ENCODE measurements around the gene LPP.

Gene LPP

DNA sequence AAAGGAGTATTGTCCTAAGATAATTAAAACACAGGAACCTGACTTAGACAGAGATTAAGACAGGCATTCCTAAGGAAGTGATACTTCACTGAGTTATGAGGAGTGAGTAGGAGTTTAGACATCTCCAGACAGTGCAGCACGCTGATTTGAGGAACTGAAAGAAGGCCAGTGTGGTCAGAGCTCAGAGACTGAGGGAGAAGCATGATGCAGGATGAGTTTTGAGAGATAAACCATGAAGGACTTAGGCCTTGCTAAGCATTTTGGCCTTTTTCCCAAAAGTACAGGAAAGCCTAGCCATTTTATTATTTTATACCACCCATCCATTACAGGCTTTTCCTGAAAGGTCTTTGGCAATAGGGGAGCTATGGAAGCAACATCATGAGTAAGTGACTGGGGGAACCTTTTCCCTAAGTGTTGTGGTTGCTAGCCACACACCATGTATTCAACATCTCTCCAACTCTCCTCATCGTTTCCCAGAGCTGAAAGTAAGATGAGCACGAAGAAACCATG, 642.2 kb downstream of the LPP start:
- no peaks in the 10 kb centered on the region for H3K27me3 ChIP-seq (ENCODE audit: insufficient read depth, low read length, poor library complexity)
- H3K4me1 ChIP-seq (ENCODE audit: insufficient read depth, low read length): no peaks in the 10 kb centered on the region
- H3K79me2 ChIP-seq (ENCODE audit: insufficient read depth, low read length): no peaks in the 10 kb centered on the region
- TF ChIP-seq EZH2 (IDR thresholded peaks at IDR 0.05; ENCODE audit: borderline replicate concordance, low read depth, low read length, severe bottlenecking): no peak
- TF ChIP-seq, protein P1, sequence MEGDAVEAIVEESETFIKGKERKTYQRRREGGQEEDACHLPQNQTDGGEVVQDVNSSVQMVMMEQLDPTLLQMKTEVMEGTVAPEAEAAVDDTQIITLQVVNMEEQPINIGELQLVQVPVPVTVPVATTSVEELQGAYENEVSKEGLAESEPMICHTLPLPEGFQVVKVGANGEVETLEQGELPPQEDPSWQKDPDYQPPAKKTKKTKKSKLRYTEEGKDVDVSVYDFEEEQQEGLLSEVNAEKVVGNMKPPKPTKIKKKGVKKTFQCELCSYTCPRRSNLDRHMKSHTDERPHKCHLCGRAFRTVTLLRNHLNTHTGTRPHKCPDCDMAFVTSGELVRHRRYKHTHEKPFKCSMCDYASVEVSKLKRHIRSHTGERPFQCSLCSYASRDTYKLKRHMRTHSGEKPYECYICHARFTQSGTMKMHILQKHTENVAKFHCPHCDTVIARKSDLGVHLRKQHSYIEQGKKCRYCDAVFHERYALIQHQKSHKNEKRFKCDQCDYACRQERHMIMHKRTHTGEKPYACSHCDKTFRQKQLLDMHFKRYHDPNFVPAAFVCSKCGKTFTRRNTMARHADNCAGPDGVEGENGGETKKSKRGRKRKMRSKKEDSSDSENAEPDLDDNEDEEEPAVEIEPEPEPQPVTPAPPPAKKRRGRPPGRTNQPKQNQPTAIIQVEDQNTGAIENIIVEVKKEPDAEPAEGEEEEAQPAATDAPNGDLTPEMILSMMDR (IDR thresholded peaks at IDR 0.05; ENCODE audit: borderline replicate concordance, extremely low read depth, low read length, poor library complexity, severe bottlenecking): no peak
- H3K9me3 ChIP-seq (ENCODE audit: insufficient read depth, low read length, severe bottlenecking): no peaks in the 10 kb centered on the region
- no peaks in the 10 kb centered on the region for H4K20me1 ChIP-seq (ENCODE audit: insufficient read depth, low read length)
- no peak overlapping the region for H3K27ac ChIP-seq (ENCODE audit: low read length)
- DNase-seq: no peak
- no peak overlapping the region for H3K9ac ChIP-seq (ENCODE audit: low read depth, low read length)
- no peak overlapping the region for H2AFZ ChIP-seq (ENCODE audit: low read depth, low read length)
- no peak overlapping the region for H3K4me2 ChIP-seq (ENCODE audit: insufficient read depth, low read length)
- no peaks in the 10 kb centered on the region for H3K36me3 ChIP-seq (ENCODE audit: insufficient read depth, low read length)
- no peak for ATAC-seq (ENCODE audit: insufficient read depth, low read depth)
- H3K4me3 ChIP-seq (ENCODE audit: low read depth in 1 of 2, low read length in 2 of 2): no peak overlapping the region

DNA sequence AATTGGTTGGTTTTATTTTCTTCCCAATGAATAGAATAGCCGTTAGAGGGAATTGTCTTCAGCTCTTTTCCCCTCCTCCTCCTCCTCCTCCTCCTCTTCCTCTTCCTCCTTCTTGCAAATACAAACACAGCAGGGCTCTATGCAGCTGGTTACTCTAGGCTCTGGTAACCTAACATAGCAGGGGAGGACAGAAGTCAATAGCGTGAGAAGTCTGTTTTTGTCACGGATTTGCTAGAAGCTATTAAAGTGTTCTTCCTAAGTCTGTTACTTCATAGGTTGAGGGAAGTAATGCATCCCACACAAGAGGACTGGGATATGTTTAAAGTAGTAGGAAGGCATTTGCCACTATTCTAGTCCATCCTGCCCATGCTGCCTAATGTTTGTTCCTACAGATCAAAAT, 643.1 kb downstream of the LPP start:
- ATAC-seq (ENCODE audit: insufficient read depth, low read depth): no peak
- no peak overlapping the region for H3K27ac ChIP-seq (ENCODE audit: low read length)

DNA sequence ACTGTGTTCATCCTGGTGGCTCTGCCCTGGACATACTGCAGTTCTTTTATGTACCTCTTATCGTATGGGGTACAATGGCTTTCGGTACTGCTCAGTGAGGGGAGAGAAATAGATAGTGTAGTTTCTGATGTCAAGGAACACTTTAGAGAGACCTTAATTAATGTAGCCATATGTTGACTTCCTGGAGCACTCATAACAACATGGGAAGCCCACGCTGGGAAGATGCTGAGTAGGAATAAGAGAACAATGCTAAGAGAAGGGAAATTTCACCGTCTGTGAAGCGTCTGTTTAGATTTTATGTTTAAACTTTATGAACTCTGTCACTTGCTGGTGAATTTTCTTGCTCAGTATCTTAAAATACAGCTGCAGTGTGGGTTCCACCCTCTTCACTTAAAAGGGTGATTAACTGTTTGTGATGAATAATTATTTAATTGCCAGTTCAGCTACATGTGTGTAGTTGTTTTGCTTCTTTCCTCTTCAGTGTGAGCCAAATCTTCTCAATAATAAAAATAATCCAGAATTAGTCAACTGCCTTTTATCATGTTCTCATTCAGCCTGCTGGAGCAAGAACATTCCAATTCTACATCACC, 644.7 kb downstream of the LPP start:
- no peak overlapping the region for H3K4me2 ChIP-seq (ENCODE audit: insufficient read depth, low read length)
- no peaks in the 10 kb centered on the region for H3K79me2 ChIP-seq (ENCODE audit: insufficient read depth, low read length)
- DNase-seq: no peak
- H3K27ac ChIP-seq (ENCODE audit: low read length): no peak overlapping the region
- H3K27me3 ChIP-seq (ENCODE audit: insufficient read depth, low read length, poor library complexity): no peaks in the 10 kb centered on the region
- no peaks in the 10 kb centered on the region for H4K20me1 ChIP-seq (ENCODE audit: insufficient read depth, low read length)
- H2AFZ ChIP-seq (ENCODE audit: low read depth, low read length): no peak overlapping the region
- no peak overlapping the region for H3K9ac ChIP-seq (ENCODE audit: low read depth, low read length)
- ATAC-seq (ENCODE audit: insufficient read depth, low read depth): no peak
- H3K4me3 ChIP-seq (ENCODE audit: low read depth in 1 of 2, low read length in 2 of 2): no peak overlapping the region
- H3K36me3 ChIP-seq (ENCODE audit: insufficient read depth, low read length): no peaks in the 10 kb centered on the region
- TF ChIP-seq, protein P1 (IDR thresholded peaks at IDR 0.05; ENCODE audit: borderline replicate concordance, extremely low read depth, low read length, poor library complexity, severe bottlenecking): no peak
- no peak for TF ChIP-seq EZH2 (IDR thresholded peaks at IDR 0.05; ENCODE audit: borderline replicate concordance, low read depth, low read length, severe bottlenecking)
- H3K4me1 ChIP-seq (ENCODE audit: insufficient read depth, low read length): no peaks in the 10 kb centered on the region
- no peaks in the 10 kb centered on the region for H3K9me3 ChIP-seq (ENCODE audit: insufficient read depth, low read length, severe bottlenecking)

More for the DNA sequence above, 643.1 kb downstream of the LPP start:
- Histone ChIP-seq H3K79me2 (ENCODE audit: insufficient read depth, low read length) (no peaks in the 10 kb centered on the region), H3K27me3 (ENCODE audit: insufficient read depth, low read length, poor library complexity) (no peaks in the 10 kb centered on the region), H3K4me3 (ENCODE audit: low read depth in 1 of 2, low read length in 2 of 2) (no peak overlapping the region), H3K4me2 (ENCODE audit: insufficient read depth, low read length) (no peak overlapping the region), H4K20me1 (ENCODE audit: insufficient read depth, low read length) (no peaks in the 10 kb centered on the region), H2AFZ (ENCODE audit: low read depth, low read length) (no peak overlapping the region), H3K9ac (ENCODE audit: low read depth, low read length) (no peak overlapping the region), H3K4me1 (ENCODE audit: insufficient read depth, low read length) (no peaks in the 10 kb centered on the region), H3K36me3 (ENCODE audit: insufficient read depth, low read length) (no peaks in the 10 kb centered on the region), H3K9me3 (ENCODE audit: insufficient read depth, low read length, severe bottlenecking) (no peaks in the 10 kb centered on the region)
- DNase-seq: no peak
- no peak for TF ChIP-seq EZH2 (IDR thresholded peaks at IDR 0.05; ENCODE audit: borderline replicate concordance, low read depth, low read length, severe bottlenecking)
- TF ChIP-seq, protein P1 (IDR thresholded peaks at IDR 0.05; ENCODE audit: borderline replicate concordance, extremely low read depth, low read length, poor library complexity, severe bottlenecking): no peak

Measured in DND-41 (cell line).